SK-N-SH (cell line): ENCODE results near the gene NHERF2. TPM values are rescaled to one million over a fixed set of nuclear protein-coding genes. Genes with fewer than 3 reads are reported as not detected.

Source experiments
- CTCF ChIA-PET: fragments of 300-600, 350-600 bp; formaldehyde crosslinking; extraction: SDS; loops from one replicate; lab custom pipeline; 2021; lab: Yijun Ruan, JAX
- POLR2A ChIA-PET: fragments of 350-600 bp; sonication (Branson Sonifier 250); formaldehyde crosslinking; extraction: SDS; loops from one replicate; lab custom pipeline; 2020; ENCODE audit warnings: antibody characterized with exemption, inconsistent platforms; lab: Yijun Ruan, JAX
- DNase-seq: peaks from one replicate; pipeline ENCODE4 v3.0.0; 2012
- H2AFZ ChIP-seq: fragments of 200-600 bp; sonication (generic); 2 replicates; pipeline ENCODE4 v1.8.1; 2016; ENCODE audit warnings: antibody characterized with exemption, mild to moderate bottlenecking, low read depth
- H3F3A ChIP-seq: fragments of 200-600 bp; sonication (generic); replicated peaks from 2 replicates; pipeline ENCODE3; 2016; ENCODE audit warnings: antibody characterized with exemption, mild to moderate bottlenecking; ENCODE audit not compliant: insufficient read depth
- H3K27ac ChIP-seq, 2 experiments: fragments of 200-500 bp in 1 of 2; fragments of 200-600 bp in 1 of 2; sonication (Bioruptor generic) in 1 of 2; sonication (generic), shearing (Covaris generic) in 1 of 2; 2 replicates each; pipeline versions ENCODE4 v1.5.1 to v1.6.1; 2014 to 2016; ENCODE audit warnings: low read depth in 2 of 2, inconsistent platforms in 1 of 2, low read length in 1 of 2, mild to moderate bottlenecking in 1 of 2, mixed read lengths in 1 of 2
- H3K27me3 ChIP-seq: fragments of 200-600 bp; sonication (generic), shearing (Covaris generic); 2 replicates; pipeline ENCODE4 v1.6.1; 2016; ENCODE audit warnings: mixed run types; ENCODE audit not compliant: insufficient read depth
- H3K36me3 ChIP-seq, 2 experiments: fragments of 200-500 bp in 1 of 2; fragments of 200-600 bp in 1 of 2; sonication (Bioruptor generic) in 1 of 2; sonication (generic) in 1 of 2; replicated peaks in 1 of 2; 2 replicates each; pipeline versions ENCODE3 to v1.5.1; 2014 to 2016; ENCODE audit warnings: low read length in 1 of 2, mild to moderate bottlenecking in 1 of 2; ENCODE audit not compliant: insufficient read depth in 2 of 2, control insufficient read depth in 1 of 2
- H3K4me1 ChIP-seq, 2 experiments: fragments of 200-500 bp in 1 of 2; fragments of 200-600 bp in 1 of 2; sonication (Bioruptor generic) in 1 of 2; sonication (generic), shearing (Covaris generic) in 1 of 2; 2 replicates each; pipeline versions ENCODE4 v1.5.1 to v1.6.1; 2014 to 2016; ENCODE audit warnings: low read depth in 1 of 2, low read length in 1 of 2, mixed run types in 1 of 2; ENCODE audit not compliant: insufficient read depth in 2 of 2, control insufficient read depth in 1 of 2
- H3K4me2 ChIP-seq: fragments of 200-600 bp; sonication (generic), shearing (Covaris generic); 2 replicates; pipeline ENCODE4 v1.6.1; 2017; ENCODE audit warnings: mixed run types
- H3K4me3 ChIP-seq, 2 experiments: fragments of 200-500 bp in 1 of 2; fragments of 200-600 bp in 1 of 2; sonication (Bioruptor generic) in 1 of 2; sonication (generic), shearing (Covaris generic) in 1 of 2; 2 replicates each; pipeline versions ENCODE4 v1.5.1 to v1.8.1; 2014 to 2016; ENCODE audit warnings: low read depth in 2 of 2, inconsistent platforms in 1 of 2, low read length in 1 of 2, mild to moderate bottlenecking in 1 of 2, mixed read lengths in 1 of 2, moderate library complexity in 1 of 2
- H3K79me2 ChIP-seq: fragments of 200-600 bp; sonication (generic); 2 replicates; pipeline ENCODE4 v1.8.1; 2017; ENCODE audit warnings: mild to moderate bottlenecking; ENCODE audit not compliant: insufficient read depth
- H3K9ac ChIP-seq: fragments of 200-600 bp; sonication (generic); 2 replicates; pipeline ENCODE4 v1.6.1; 2017; ENCODE audit warnings: mixed run types
- H3K9me2 ChIP-seq: fragments of 200-600 bp; sonication (generic); 2 replicates; pipeline ENCODE4 v1.6.1; 2017; ENCODE audit warnings: mixed run types
- H3K9me3 ChIP-seq: fragments of 200-600 bp; sonication (generic); 2 replicates; pipeline ENCODE4 v1.6.1; 2017; ENCODE audit warnings: mixed run types, mild to moderate bottlenecking, moderate library complexity
- H4K20me1 ChIP-seq: fragments of 200-600 bp; sonication (generic); 2 replicates; pipeline ENCODE4 v1.6.1; 2017; ENCODE audit warnings: mild to moderate bottlenecking, mixed run types; ENCODE audit not compliant: insufficient read depth
- FOXM1 ChIP-seq: IDR thresholded peaks from 2 replicates; pipeline ENCODE4 v1.4.0; 2012; ENCODE audit warnings: low read depth, mild to moderate bottlenecking
- JUND ChIP-seq: IDR thresholded peaks from 2 replicates; pipeline ENCODE4 v1.4.0; 2012
- MXI1 ChIP-seq: IDR thresholded peaks from 2 replicates; pipeline ENCODE4 v1.6.1; 2012; ENCODE audit warnings: mild to moderate bottlenecking, low read depth, low read length, improper control_type of control experiment
- REST ChIP-seq: IDR thresholded peaks from 2 replicates; pipeline ENCODE4 v1.6.1; 2012; ENCODE audit warnings: mild to moderate bottlenecking, low read depth, low read length, moderate library complexity
- RXRA ChIP-seq: IDR thresholded peaks from 2 replicates; pipeline ENCODE4 v1.4.0; 2012; ENCODE audit warnings: low read depth, mild to moderate bottlenecking, borderline replicate concordance
- TAF1 ChIP-seq: IDR thresholded peaks from 2 replicates; pipeline ENCODE4 v1.6.1; 2012; ENCODE audit warnings: low read depth, mild to moderate bottlenecking, low read length, moderate library complexity, borderline replicate concordance
- TCF12 ChIP-seq: IDR thresholded peaks from 2 replicates; pipeline ENCODE4 v1.4.0; 2012
- USF1 ChIP-seq: IDR thresholded peaks from 2 replicates; pipeline ENCODE4 v1.4.0; 2012; ENCODE audit warnings: low read depth, borderline replicate concordance
- YY1 ChIP-seq: IDR thresholded peaks from 2 replicates; pipeline ENCODE4 v1.4.0; 2012; ENCODE audit warnings: low read depth, mild to moderate bottlenecking
- WGBS: methylation state at CpG from one replicate; pipeline ENCODE4 v1.1.6; 2017; ENCODE audit warnings: low lambda C conversion rate; 5-methylcytosine and 5-hydroxymethylcytosine counted together
- polyA plus RNA-seq, 3 experiments: library from polyadenylated mRNA; depleted of rRNA; stranded (reverse); fragments of >200 nt; gene quantifications; 2 replicates each; pipeline ENCODE4 v1.2.3, GENCODE V29; 2012

Gene NHERF2
- polyA plus RNA-seq, 1 of the 3 experiments (the other 2 are of a cell fraction): 53.8 TPM

GRCh38 chr16:2083876-2084780 lies 57.4 kb downstream of the NHERF2 start (continued):
- no peak for TF ChIP-seq REST
- TF ChIP-seq FOXM1: no peak
- no peak for TF ChIP-seq TCF12

- H3K4me3 ChIP-seq: no peak overlapping the region
These were observed 58.4 kb downstream of the NHERF2 start for GRCh38 chr16:2084895-2085625.

More at GRCh38 chr16:2084895-2085625, 58.4 kb downstream of the NHERF2 start:
- Histone ChIP-seq H3K9me2 (no peaks in the 10 kb centered on the region), H3K9ac (no peak overlapping the region), H3K27me3 (no peaks in the 10 kb centered on the region), H3K9me3 (no peaks in the 10 kb centered on the region), H3K4me1 (no peaks in the 10 kb centered on the region; a peak in 1 of 4 replicates), H3K27ac (no peak overlapping the region; a peak in 1 of 4 replicates), H2AFZ (no peak overlapping the region), H3K36me3 (peaks cover 0 to 93% of the 10 kb centered on the region in 2 experiments), H3F3A (peaks cover 10% of the 10 kb centered on the region), H3K4me2 (no peak overlapping the region), H4K20me1 (peaks cover 7% of the 10 kb centered on the region; the same call in 1 of the 2 replicates), H3K79me2 (no peaks in the 10 kb centered on the region)
- no peak for DNase-seq
- CTCF ChIA-PET: interaction anchor here (0.9 to 2.1 kb wide), 3 partner anchors 56 to 81 kb away, joined by 3 to 7 read pairs (median 4); no protein-coding TSS in a partner anchor
- POLR2A ChIA-PET: interaction anchor here (0.7 to 1.0 kb wide), 2 partner anchors 55 to 70 kb away, joined by 3 read pairs; partner anchors contain the start of gene TRAF7
- WGBS: 89% methylated on average over 20 of the region's 29 CpGs
- TF ChIP-seq USF1: no peak
- TF ChIP-seq MXI1: no peak
- no peak for TF ChIP-seq YY1
- no peak for TF ChIP-seq RXRA
- no peak for TF ChIP-seq TAF1
- no peak for TF ChIP-seq TCF12
- no peak for TF ChIP-seq JUND
